ENCODE data around the gene CLN6.
"Not testable (repeated sequence)": the region's sequence is repeated elsewhere in the genome, so short reads cannot be mapped to it uniquely, and the experiment has no call there.

Gene CLN6

DNA sequence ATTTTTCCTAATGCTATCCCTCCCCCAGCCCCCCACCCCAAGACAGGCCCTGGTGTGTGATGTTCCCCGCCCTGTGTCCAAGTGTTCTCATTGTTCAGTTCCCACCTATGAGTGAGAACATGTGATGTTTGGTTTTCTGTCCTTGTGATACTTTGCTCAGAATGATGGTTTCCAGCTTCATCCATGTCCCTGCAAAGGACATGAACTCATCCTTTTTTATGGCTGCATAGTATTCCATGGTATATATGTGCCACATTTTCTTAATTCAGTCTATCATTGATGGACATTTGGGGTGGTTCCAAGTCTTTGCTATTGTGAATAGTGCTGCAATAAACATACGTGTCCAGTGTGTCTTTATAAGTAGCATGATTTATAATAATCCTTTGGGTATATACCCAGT is 57.5 kb downstream of the CLN6 start:
- not testable (repeated sequence) for DNase-seq
- in situ Hi-C loops (cut with MboI; ENCODE audit: low pct_unique_long_range_greater_than_20kb, low sequenced_read_pairs), result loop anchor here (10.0 kb wide), 1 partner anchor 307 kb away; no protein-coding TSS in a partner anchor

DNA sequence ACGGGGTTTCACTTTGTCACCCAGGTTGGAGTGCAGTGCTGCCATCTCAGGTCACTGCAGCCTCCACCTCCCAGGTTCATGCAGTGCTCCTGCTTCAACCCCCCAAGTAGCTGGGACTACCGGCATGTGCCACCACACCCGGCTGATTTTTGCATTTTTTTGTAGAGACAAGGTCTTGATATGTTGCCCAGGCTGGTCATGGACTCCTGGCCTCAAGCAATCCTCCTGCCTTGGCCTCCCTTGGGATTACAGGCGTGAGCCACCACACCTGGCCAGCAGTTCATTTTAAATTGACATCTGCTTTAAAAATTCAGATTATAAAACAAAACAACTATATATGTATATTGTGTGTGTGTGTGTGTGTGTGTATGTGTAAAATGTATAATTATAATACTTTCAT is 62.7 kb downstream of the CLN6 start:
- in situ Hi-C loops (cut with MboI; ENCODE audit: low pct_unique_long_range_greater_than_20kb, low sequenced_read_pairs), result no loop called here
- no peak for DNase-seq

DNA sequence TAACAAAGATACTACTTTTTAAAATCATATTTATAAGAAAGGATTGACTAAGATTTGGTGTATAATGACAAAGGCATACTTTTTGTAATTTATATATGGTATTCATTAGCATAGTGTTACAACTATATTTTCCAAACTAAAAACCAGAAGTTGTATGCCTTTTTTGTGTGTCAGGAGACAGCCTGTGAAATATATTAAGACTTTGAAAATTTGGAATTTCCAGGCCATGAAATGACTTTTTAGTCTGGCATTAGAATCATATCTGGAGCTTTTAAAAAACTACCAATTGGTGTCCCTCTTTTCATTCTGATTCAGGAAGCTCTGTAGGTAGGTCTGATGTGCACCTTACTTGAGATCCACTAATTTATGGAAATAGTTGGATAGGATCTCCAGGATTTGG is 66.3 kb downstream of the CLN6 start:
- no peak for DNase-seq
- in situ Hi-C loops (cut with MboI; ENCODE audit: low pct_unique_long_range_greater_than_20kb, low sequenced_read_pairs), result no loop called here

DNA sequence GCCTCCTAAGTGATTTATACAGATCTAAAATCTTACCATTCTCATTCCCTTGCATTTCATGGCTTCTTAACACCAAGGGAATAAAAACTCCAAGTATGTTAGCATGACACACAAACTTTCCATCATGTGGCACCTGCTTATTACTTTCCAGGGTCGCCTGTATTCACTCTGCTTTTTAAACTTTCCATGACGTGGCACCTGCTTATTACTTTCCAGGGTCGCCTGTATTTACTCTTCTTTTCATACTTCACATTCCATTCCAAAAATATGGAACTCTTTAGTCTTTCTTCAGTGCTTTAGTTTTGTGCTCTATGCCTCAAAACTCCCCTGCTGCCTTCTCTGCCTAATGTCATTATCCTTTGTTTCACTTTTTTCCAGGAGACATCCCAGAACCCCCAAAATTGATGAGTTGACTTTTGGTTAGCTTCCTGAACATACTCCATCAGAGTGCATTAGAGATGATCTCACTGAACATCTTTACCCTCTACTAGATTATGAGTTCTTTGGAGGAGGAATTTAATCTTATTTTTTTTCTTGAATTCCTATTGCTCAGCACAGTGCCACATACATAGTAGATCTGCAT is 71.4 kb downstream of the CLN6 start:
- in situ Hi-C loops (cut with MboI; ENCODE audit: low pct_unique_long_range_greater_than_20kb, low sequenced_read_pairs), result no loop called here
- no peak for DNase-seq

DNA sequence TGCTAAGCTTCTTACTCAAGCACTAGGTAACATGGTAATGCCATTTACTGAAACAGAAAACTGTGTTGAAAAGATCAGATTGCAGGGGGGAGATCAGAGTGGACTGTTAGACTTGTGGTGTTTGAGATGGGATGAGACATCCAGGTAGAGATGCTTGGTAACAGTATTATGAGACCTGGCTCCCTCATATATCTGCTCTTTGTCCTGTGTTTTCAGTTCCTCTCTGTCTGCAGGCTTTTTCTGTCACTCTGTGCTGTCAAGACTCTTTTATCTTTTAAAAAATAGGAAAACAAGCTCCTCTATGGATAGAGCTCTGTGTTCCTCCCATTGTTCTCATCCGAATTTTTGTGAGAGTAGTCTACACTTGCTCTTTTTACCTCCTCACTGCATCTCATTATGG is 72.5 kb downstream of the CLN6 start:
- in situ Hi-C loops (cut with MboI; ENCODE audit: low pct_unique_long_range_greater_than_20kb, low sequenced_read_pairs), result no loop called here
- no peak for DNase-seq
